Measurements from ENCODE around the gene RNGTT. TPM values are rescaled to one million over a fixed set of nuclear protein-coding genes. Genes with fewer than 3 reads are reported as not detected.

Gene RNGTT
- total RNA-seq, 1 experiment from 2014 or later: 15.7 TPM

DNA sequence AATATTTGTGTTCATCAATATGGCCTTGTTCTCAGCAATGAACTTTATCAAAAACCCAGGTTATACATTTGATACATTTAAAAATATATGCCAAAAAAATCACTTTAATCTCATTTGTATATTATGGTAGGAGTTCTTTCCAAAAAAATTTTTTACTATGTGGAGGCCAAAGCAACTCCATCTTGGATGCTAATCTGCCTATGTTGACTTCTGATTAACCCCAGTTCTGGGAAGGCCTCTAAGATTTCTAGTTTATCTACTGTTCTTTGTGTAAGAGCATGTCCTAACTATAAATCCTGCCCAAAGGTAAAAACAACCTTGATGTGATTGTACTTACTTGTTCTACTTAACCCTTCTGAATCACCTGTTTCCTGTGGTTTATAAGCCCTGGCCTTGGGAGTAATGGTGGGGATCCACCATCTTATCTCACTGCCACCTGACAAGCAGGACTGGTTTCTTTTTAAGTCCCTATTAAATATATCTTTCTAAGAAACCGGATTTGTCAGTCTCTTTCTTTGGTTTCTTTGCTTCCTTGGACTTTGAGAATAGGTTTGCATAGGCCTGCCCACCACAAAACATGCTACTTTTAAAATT lies 46.7 kb downstream of the RNGTT start:
- TF ChIP-seq, protein P1, sequence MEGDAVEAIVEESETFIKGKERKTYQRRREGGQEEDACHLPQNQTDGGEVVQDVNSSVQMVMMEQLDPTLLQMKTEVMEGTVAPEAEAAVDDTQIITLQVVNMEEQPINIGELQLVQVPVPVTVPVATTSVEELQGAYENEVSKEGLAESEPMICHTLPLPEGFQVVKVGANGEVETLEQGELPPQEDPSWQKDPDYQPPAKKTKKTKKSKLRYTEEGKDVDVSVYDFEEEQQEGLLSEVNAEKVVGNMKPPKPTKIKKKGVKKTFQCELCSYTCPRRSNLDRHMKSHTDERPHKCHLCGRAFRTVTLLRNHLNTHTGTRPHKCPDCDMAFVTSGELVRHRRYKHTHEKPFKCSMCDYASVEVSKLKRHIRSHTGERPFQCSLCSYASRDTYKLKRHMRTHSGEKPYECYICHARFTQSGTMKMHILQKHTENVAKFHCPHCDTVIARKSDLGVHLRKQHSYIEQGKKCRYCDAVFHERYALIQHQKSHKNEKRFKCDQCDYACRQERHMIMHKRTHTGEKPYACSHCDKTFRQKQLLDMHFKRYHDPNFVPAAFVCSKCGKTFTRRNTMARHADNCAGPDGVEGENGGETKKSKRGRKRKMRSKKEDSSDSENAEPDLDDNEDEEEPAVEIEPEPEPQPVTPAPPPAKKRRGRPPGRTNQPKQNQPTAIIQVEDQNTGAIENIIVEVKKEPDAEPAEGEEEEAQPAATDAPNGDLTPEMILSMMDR (conservative IDR thresholded peaks at IDR 0.05; ENCODE audit: low read depth, low read length): no peak
- TF ChIP-seq EZH2phosphoT487 (IDR thresholded peaks at IDR 0.05; ENCODE audit: borderline replicate concordance, low read length): no peak
- TF ChIP-seq EZH2 (IDR thresholded peaks at IDR 0.05; ENCODE audit: low read length, unreplicated experiment): no peak
- BruUV-seq (replicated peaks): no TSS peak
- Histone ChIP-seq H4K20me1 (ENCODE audit: low read length) (no peaks in the 10 kb centered on the region), H3K27me3 (ENCODE audit: low read length) (no peaks in the 10 kb centered on the region), H2AFZ (ENCODE audit: low read length) (no peak overlapping the region), H3K9me2 (replicated peaks; ENCODE audit: low read length) (no peaks in the 10 kb centered on the region), H3K4me2 (ENCODE audit: low read length) (no peak overlapping the region), H3K4me3 (ENCODE audit: low read length) (no peak overlapping the region), H3K9ac (ENCODE audit: low read length) (no peak overlapping the region), H3F3A (ENCODE audit: low read length, unreplicated experiment) (no peaks in the 10 kb centered on the region), H3K36me3 (ENCODE audit: low read depth, low read length) (no peaks in the 10 kb centered on the region), H3K4me1 (ENCODE audit: insufficient read depth, low read length) (no peaks in the 10 kb centered on the region), H3K27ac (ENCODE audit: low read length) (no peak overlapping the region), H3K79me2 (ENCODE audit: low read length) (peaks cover 10% of the 10 kb centered on the region), H3K9me3 (ENCODE audit: low read length) (no peaks in the 10 kb centered on the region)
- DNase-seq (peak; percentile 34), ATAC-seq (no peak)
- CTCF ChIA-PET: interaction anchor here (1.0 kb wide), 1 partner anchor 17 kb away, joined by 3 read pairs; no protein-coding TSS in a partner anchor
- intact Hi-C loops (cut with micrococcal nuclease): no loop called here
- POLR2A ChIA-PET (ENCODE audit: unreplicated experiment): no interaction called here

DNA sequence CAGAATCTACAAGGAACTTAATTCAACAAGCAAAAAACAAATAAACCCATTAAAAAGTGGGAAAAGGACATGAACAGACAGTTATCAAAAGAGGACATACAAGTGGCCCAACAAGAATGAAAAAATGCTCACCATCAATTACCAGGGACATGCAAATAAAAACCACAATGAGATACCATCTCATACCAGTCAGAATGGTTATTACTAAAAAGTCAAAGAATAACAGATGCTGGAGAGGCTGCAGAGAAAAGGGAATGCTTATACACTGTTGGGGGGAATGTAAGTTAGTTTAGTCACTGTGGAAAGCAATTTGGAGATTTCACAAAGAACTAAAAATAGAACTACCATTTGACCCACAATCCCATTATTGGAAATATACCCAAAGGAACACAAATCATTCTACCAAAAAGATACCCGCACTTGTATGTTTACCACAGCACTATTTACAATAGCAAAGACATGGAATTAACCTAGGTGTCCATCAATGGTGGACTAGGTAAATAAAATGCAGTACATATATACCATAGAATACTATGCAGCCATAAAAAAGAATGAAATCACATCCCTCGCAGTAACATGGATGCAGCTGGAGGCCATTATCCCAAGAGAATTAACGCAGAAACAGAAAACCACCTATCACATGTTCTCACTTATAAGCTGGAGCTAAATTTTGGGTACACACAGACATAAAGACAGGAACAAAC lies 48.4 kb downstream of the RNGTT start:
- no TSS peak for BruUV-seq (replicated peaks)
- H3K9me3 ChIP-seq (ENCODE audit: low read length): no peaks in the 10 kb centered on the region
- ChIA-PET POLR2A (ENCODE audit: unreplicated experiment) (no interaction called here), CTCF (no interaction called here)
- no peak overlapping the region for H3K4me3 ChIP-seq (ENCODE audit: low read length)
- H3K27me3 ChIP-seq (ENCODE audit: low read length): no peaks in the 10 kb centered on the region
- H3K27ac ChIP-seq (ENCODE audit: low read length): no peak overlapping the region
- TF ChIP-seq EZH2 (IDR thresholded peaks at IDR 0.05; ENCODE audit: low read length, unreplicated experiment): no peak
- TF ChIP-seq EZH2phosphoT487 (IDR thresholded peaks at IDR 0.05; ENCODE audit: borderline replicate concordance, low read length): no peak
- TF ChIP-seq, protein P1 (conservative IDR thresholded peaks at IDR 0.05; ENCODE audit: low read depth, low read length): no peak
- peaks cover 14% of the 10 kb centered on the region for H3K79me2 ChIP-seq (ENCODE audit: low read length)
- ATAC-seq: no peak
- H3K9me2 ChIP-seq (replicated peaks; ENCODE audit: low read length): no peaks in the 10 kb centered on the region
- H3F3A ChIP-seq (ENCODE audit: low read length, unreplicated experiment): no peaks in the 10 kb centered on the region
- no peaks in the 10 kb centered on the region for H3K4me1 ChIP-seq (ENCODE audit: insufficient read depth, low read length)
- intact Hi-C loops (cut with micrococcal nuclease): no loop called here
- H3K4me2 ChIP-seq (ENCODE audit: low read length): no peak overlapping the region
- H3K36me3 ChIP-seq (ENCODE audit: low read depth, low read length): no peaks in the 10 kb centered on the region
- H4K20me1 ChIP-seq (ENCODE audit: low read length): no peaks in the 10 kb centered on the region
- no peak overlapping the region for H2AFZ ChIP-seq (ENCODE audit: low read length)
- DNase-seq: no peak
- no peak overlapping the region for H3K9ac ChIP-seq (ENCODE audit: low read length)

DNA sequence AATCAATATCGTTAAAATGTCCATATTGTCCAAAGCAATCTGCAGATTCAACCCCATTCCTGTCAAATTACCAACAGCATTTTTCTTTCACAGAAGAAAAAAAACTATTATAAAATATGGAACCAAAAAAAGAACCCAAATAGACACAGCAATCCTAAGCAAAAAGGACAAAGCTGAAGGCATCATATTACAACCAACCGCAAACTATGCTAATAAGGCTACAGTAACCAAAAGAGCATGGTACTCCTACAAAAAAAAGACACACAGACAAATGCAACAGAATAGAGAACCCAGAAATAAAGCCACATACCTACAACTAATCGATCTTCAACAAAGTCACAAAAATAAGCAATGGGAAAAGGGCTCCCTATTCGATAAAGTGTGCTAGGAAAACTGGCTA lies 49.2 kb downstream of the RNGTT start:
- Histone ChIP-seq H4K20me1 (ENCODE audit: low read length) (no peaks in the 10 kb centered on the region), H2AFZ (ENCODE audit: low read length) (no peak overlapping the region), H3K9me3 (ENCODE audit: low read length) (no peaks in the 10 kb centered on the region), H3K4me3 (ENCODE audit: low read length) (no peak overlapping the region), H3K27me3 (ENCODE audit: low read length) (no peaks in the 10 kb centered on the region), H3K36me3 (ENCODE audit: low read depth, low read length) (no peaks in the 10 kb centered on the region), H3K4me2 (ENCODE audit: low read length) (no peak overlapping the region), H3K27ac (ENCODE audit: low read length) (no peak overlapping the region), H3F3A (ENCODE audit: low read length, unreplicated experiment) (no peaks in the 10 kb centered on the region), H3K9ac (ENCODE audit: low read length) (no peak overlapping the region), H3K79me2 (ENCODE audit: low read length) (peaks cover 14% of the 10 kb centered on the region), H3K9me2 (replicated peaks; ENCODE audit: low read length) (no peaks in the 10 kb centered on the region), H3K4me1 (ENCODE audit: insufficient read depth, low read length) (no peaks in the 10 kb centered on the region)
- TF ChIP-seq, protein P1 (conservative IDR thresholded peaks at IDR 0.05; ENCODE audit: low read depth, low read length): no peak
- TF ChIP-seq EZH2phosphoT487 (IDR thresholded peaks at IDR 0.05; ENCODE audit: borderline replicate concordance, low read length) (no peak), EZH2 (IDR thresholded peaks at IDR 0.05; ENCODE audit: low read length, unreplicated experiment) (no peak)
- no peak for ATAC-seq
- POLR2A ChIA-PET (ENCODE audit: unreplicated experiment): no interaction called here
- CTCF ChIA-PET: no interaction called here
- intact Hi-C loops (cut with micrococcal nuclease): no loop called here
- no peak for DNase-seq
- no TSS peak for BruUV-seq (replicated peaks)

Data from PC-3 (cell line).